Activated T-cell treated with anti-CD3 and anti-CD28 coated beads, Interleukin-2, amount 50 U/mL, for 4 hours (primary cell): Measurements from ENCODE around the gene DPYSL3. TPM values are rescaled to one million over a fixed set of nuclear protein-coding genes. Genes with fewer than 3 reads are reported as not detected.

Source experiments
- ATAC-seq, 2 donors: fragments of 200-7000 bp; cut with Tn5 transposase; one replicate each; pipeline ENCODE4 v1.10.0; 2021
- DNase-seq: peaks from one replicate; pipeline ENCODE4 v3.0.0-alpha.2; 2020
- H3K27me3 Mint-ChIP-seq: one replicate; pipeline ENCODE4 v1.8.0; 2021; ENCODE audit warnings: low read depth, mixed read lengths
- H3K36me3 Mint-ChIP-seq: one replicate; pipeline ENCODE4 v1.8.0; 2022; ENCODE audit warnings: mixed read lengths; ENCODE audit not compliant: insufficient read depth
- H3K4me1 Mint-ChIP-seq: one replicate; pipeline ENCODE4 v1.8.0; 2021; ENCODE audit warnings: low read depth, mixed read lengths
- H3K4me3 Mint-ChIP-seq: one replicate; pipeline ENCODE4 v1.8.0; 2021; ENCODE audit warnings: mild to moderate bottlenecking, moderate library complexity, mixed read lengths
- H3K9me3 Mint-ChIP-seq: one replicate; pipeline ENCODE4 v1.8.0; 2021; ENCODE audit warnings: mixed read lengths
- total RNA-seq, 3 donors: library from RNA; stranded (reverse); gene quantifications; one replicate each; pipeline ENCODE4 v1.2.1, GENCODE V29; 2021

DPYSL3 gene
- total RNA-seq, 3 donors from 2014 or later: 0.21 to 0.40 (median 0.30) TPM

DNA sequence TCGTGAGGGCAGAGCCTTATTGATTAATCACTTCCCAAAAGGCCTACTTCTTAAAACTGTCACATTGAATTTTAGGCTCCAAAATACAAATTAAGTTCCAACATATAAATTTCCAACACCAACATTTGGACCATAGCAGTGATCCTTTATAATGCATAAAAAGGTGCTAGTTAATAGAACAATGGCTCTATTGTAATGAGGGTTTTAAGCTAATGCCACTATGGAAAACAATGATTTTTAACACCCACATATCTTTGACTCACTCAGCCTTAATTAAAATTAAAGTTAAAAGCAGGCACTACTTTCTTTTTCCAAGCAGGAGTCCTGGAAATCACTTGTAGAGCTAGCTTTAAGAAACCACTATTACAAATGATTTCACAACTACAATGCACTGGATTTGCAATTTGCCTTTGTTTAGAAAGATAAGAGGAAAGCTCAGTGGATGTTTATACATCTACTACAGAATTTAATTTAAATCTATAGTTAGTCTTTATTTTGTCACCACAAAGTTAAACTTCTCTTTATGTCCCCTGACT is 41.8 kb downstream of the DPYSL3 start:
- H3K4me3 Mint-ChIP-seq: no peak overlapping the region
- H3K9me3 Mint-ChIP-seq: no peaks in the 10 kb centered on the region
- ATAC-seq (no peak), DNase-seq (no peak)
- no peaks in the 10 kb centered on the region for H3K4me1 Mint-ChIP-seq
- peaks cover 4% of the 10 kb centered on the region for H3K27me3 Mint-ChIP-seq
- H3K36me3 Mint-ChIP-seq: no peaks in the 10 kb centered on the region

DNA sequence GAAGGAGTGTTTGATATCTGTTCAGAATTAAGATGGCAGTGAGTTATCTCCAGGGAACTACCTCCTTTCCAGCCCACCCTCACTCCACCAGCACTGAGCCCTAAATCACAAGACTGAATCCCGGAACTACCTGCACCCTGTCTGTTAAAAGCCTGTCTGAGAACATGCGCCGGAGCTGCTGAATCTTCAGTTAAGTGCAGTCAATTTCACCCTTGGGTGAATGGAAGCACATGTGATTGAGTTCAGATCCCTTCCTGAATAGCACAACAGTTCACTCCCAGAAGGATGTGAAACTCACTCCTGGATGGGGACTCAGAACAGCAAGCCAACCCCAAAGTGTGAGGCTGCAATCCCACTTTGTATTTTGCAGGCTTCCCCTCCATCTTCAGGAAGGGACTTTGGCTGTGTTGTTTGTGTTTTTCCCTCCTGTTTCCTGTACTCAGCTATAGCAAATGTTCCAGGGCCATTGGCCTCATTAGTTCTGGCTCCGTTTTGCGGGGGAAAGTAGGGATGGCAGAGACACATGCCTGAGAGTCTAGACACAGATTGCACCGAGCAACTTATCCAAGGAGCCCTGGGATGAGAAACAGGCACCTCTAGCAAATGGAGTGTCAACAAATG is 43.4 kb downstream of the DPYSL3 start:
- no peaks in the 10 kb centered on the region for H3K4me1 Mint-ChIP-seq
- no peak for DNase-seq
- no peak overlapping the region for H3K4me3 Mint-ChIP-seq

DNA sequence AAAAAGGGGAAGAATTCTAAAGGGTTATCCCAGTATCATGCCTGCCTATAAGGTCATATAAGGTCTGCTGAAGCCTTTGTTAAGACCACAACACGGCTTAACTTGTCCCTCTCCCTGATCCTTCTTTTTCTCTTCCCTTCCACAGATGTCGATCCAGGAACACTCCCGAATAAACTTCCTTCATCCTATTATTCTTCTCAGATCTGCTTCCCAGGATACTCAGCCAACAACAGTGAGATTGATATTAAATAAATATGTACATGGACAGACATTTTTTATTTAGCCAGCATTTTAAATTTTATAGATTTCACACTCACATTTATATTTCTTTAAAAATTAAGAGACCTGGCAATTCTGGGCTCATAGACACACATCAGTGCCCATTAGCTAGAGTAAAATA is 44.1 kb downstream of the DPYSL3 start:
- Mint-ChIP-seq H3K9me3 (no peaks in the 10 kb centered on the region), H3K27me3 (peaks cover 7% of the 10 kb centered on the region), H3K36me3 (no peaks in the 10 kb centered on the region), H3K4me3 (no peak overlapping the region), H3K4me1 (no peaks in the 10 kb centered on the region)
- DNase-seq: no peak
- no peak for ATAC-seq

More for the DNA sequence above, 43.4 kb downstream of the DPYSL3 start:
- no peak for ATAC-seq
- no peaks in the 10 kb centered on the region for H3K36me3 Mint-ChIP-seq
- no peaks in the 10 kb centered on the region for H3K9me3 Mint-ChIP-seq
- H3K27me3 Mint-ChIP-seq: peaks cover 4% of the 10 kb centered on the region

GRCh38 chr5:147464211-147464610 is 45.7 kb downstream of the DPYSL3 start:
- Mint-ChIP-seq H3K27me3 (peaks cover 9% of the 10 kb centered on the region), H3K9me3 (no peaks in the 10 kb centered on the region), H3K4me1 (no peaks in the 10 kb centered on the region), H3K4me3 (no peak overlapping the region), H3K36me3 (no peaks in the 10 kb centered on the region)
- no peak for ATAC-seq
- DNase-seq: no peak

DNA sequence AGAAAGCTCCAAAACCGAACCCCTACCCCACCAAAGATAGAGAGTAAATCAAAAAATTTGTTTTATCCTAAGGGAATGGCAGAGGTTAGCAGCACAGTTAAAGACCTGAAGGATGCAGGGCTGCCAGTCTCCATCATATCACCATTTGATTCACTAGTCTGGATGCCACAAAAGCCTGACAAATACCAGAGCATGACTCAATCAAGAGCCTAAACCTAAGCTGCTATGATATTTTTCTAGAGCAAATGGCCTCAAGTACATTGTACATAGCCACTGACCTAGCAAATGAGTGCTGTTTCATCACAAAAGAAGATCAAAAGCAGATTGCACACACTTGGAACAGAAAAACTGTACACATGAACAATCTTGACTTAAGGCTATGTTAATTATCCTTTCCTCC is 48.0 kb downstream of the DPYSL3 start:
- no peaks in the 10 kb centered on the region for H3K9me3 Mint-ChIP-seq
- peaks cover 27% of the 10 kb centered on the region for H3K27me3 Mint-ChIP-seq
- no peak overlapping the region for H3K4me3 Mint-ChIP-seq
- H3K4me1 Mint-ChIP-seq: no peaks in the 10 kb centered on the region
- ATAC-seq (no peak), DNase-seq (no peak)
- no peaks in the 10 kb centered on the region for H3K36me3 Mint-ChIP-seq

DNA sequence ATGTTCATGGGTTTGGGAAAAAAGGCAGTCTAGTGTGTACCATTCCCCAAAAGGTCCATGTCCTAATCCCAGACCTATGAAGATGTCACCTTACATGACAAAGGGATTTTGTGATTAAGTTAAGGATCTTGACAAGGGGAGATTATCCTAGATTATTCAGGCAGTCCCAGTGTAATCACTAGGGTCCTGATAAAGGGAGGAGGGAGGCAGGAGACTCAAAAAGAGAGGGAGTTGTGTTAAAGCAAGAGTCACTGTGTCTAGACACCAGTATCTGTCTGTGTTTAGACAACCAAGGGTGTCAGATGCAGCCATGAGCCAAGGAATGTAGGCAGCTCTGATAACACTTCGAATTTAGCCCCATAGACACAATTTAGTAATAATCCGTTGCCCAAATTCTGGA is 49.5 kb downstream of the DPYSL3 start:
- DNase-seq (no peak), ATAC-seq (no peak)
- Mint-ChIP-seq H3K9me3 (no peaks in the 10 kb centered on the region), H3K4me1 (no peaks in the 10 kb centered on the region), H3K36me3 (no peaks in the 10 kb centered on the region), H3K4me3 (no peak overlapping the region), H3K27me3 (peaks cover 41% of the 10 kb centered on the region)

GRCh38 chr5:147458581-147458980 is 51.3 kb downstream of the DPYSL3 start:
- no peak for ATAC-seq
- Mint-ChIP-seq H3K27me3 (peaks cover 57% of the 10 kb centered on the region), H3K4me1 (peaks cover 4% of the 10 kb centered on the region), H3K4me3 (no peak overlapping the region), H3K9me3 (no peaks in the 10 kb centered on the region), H3K36me3 (no peaks in the 10 kb centered on the region)
- DNase-seq: no peak

- Mint-ChIP-seq H3K4me3 (no peak overlapping the region), H3K27me3 (peaks cover 74% of the 10 kb centered on the region), H3K36me3 (no peaks in the 10 kb centered on the region)
Measured at GRCh38 chr5:147455822-147456450, 53.9 kb downstream of the DPYSL3 start.

DNA sequence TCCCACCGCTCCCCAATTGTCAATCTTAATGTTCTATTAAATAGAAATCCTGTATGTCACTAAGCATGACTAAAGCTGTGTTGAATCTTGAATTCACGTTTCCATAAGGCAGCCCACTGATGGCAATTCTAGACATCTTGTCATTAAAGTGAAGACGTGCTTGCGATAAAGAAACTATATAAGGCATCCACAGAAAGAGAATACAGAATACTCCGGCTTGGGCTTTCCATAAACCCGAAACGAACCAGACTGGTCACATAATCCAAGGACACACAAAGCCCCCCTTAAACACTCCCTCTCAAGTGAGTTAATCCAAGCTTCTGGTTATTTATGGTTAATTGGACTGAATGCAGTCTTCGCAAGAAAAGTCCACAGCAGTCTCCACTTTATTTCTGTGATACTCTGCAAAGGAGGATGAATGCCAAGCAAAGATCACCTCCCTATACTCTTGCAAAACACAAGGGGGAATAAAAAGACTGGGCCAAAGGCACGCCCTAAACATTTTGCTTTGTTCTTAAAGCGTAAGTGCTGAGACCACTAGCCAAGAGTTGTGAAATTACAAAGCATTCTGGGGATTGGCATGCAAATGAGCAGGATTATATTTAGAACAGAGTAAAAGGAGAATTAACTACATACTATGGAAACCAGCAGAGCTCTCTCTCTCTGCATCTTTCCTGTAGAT is 54.7 kb downstream of the DPYSL3 start:
- no peaks in the 10 kb centered on the region for H3K9me3 Mint-ChIP-seq
- peak overlapping the region; percentile 88 for H3K4me3 Mint-ChIP-seq
- H3K4me1 Mint-ChIP-seq: peaks cover 12% of the 10 kb centered on the region
- H3K36me3 Mint-ChIP-seq: no peaks in the 10 kb centered on the region
- peaks cover 74% of the 10 kb centered on the region for H3K27me3 Mint-ChIP-seq
- no peak for DNase-seq
- ATAC-seq: no peak

More at GRCh38 chr5:147455822-147456450, 53.9 kb downstream of the DPYSL3 start:
- peaks cover 12% of the 10 kb centered on the region for H3K4me1 Mint-ChIP-seq
- H3K9me3 Mint-ChIP-seq: no peaks in the 10 kb centered on the region
- DNase-seq (no peak), ATAC-seq (no peak)

GRCh38 chr5:147453875-147454814 is 55.7 kb downstream of the DPYSL3 start:
- H3K36me3 Mint-ChIP-seq: no peaks in the 10 kb centered on the region

GRCh38 chr5:147452165-147452811 is 57.6 kb downstream of the DPYSL3 start:
- ATAC-seq (no peak), DNase-seq (no peak)
- Mint-ChIP-seq H3K4me1 (peaks cover 12% of the 10 kb centered on the region), H3K27me3 (peaks cover 70% of the 10 kb centered on the region), H3K36me3 (no peaks in the 10 kb centered on the region), H3K9me3 (no peaks in the 10 kb centered on the region), H3K4me3 (peak overlapping the region; percentile 41)

More at GRCh38 chr5:147453875-147454814, 55.7 kb downstream of the DPYSL3 start:
- ATAC-seq (peak; percentile 74 to 86), DNase-seq (peak; percentile 63)
- no peaks in the 10 kb centered on the region for H3K9me3 Mint-ChIP-seq
- peaks cover 12% of the 10 kb centered on the region for H3K4me1 Mint-ChIP-seq
- H3K27me3 Mint-ChIP-seq: peaks cover 82% of the 10 kb centered on the region
- peak overlapping the region; percentile 88 for H3K4me3 Mint-ChIP-seq

DNA sequence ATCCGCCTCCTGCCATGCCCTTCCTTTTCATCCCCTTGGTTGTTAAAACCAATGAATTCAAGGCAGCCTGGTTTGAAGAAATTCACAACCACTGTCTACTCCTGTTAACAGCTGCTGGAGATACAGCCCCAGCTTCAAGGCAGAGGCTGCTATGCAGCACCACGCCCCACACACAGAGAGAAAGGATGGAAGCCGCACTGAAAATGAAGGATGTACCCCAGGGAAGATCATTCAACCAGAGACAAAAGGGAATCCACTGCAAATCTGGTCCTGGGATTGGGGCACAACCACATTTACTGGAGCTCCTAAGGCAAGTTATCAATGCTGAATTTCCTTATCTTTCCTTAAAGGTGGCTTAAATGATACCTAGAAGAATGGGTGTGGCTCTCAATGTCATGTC is 58.7 kb downstream of the DPYSL3 start:
- Mint-ChIP-seq H3K9me3 (no peaks in the 10 kb centered on the region), H3K36me3 (no peaks in the 10 kb centered on the region), H3K4me1 (peaks cover 12% of the 10 kb centered on the region), H3K27me3 (peaks cover 63% of the 10 kb centered on the region), H3K4me3 (no peak overlapping the region)
- no peak for DNase-seq
- no peak for ATAC-seq

DNA sequence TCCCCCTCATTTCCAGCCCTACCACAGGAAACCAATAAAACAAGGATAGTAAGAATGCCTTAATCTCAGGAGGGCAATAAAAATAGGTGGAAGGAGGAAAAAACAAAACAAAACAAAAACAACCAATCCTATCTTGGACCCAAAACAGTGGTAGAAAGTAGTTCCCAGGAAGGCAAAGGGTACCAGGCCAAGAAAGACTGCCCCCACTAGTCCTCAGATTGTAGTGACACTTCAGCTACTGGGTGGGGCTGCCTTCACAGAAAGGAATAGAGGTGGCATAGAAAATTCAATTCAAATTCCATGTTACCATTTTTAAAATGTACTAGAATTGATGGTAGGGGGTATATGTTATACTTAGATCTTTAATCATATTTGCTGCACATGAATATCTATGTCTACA is 59.3 kb downstream of the DPYSL3 start:
- ATAC-seq (no peak), DNase-seq (no peak)
- Mint-ChIP-seq H3K27me3 (peaks cover 57% of the 10 kb centered on the region), H3K9me3 (no peaks in the 10 kb centered on the region), H3K36me3 (no peaks in the 10 kb centered on the region), H3K4me1 (peaks cover 12% of the 10 kb centered on the region), H3K4me3 (no peak overlapping the region)
